GM12891 (cell line): Measurements from ENCODE around the gene DHX35.

Source experiments
- POLR2A ChIP-seq: IDR thresholded peaks from 2 replicates; pipeline ENCODE4 v1.6.1; 2011; ENCODE audit warnings: low read depth, low read length, control low read depth
- POLR2AphosphoS5 ChIP-seq: IDR thresholded peaks from 2 replicates; pipeline ENCODE4 v1.6.1; 2011; ENCODE audit warnings: low read depth, low read length, control low read depth
- POU2F2 ChIP-seq: IDR thresholded peaks from 2 replicates; pipeline ENCODE4 v1.6.1; 2011; ENCODE audit warnings: low read depth, mild to moderate bottlenecking, control low read depth, low read length, moderate library complexity
- TAF1 ChIP-seq: IDR thresholded peaks from 2 replicates; pipeline ENCODE4 v1.6.1; 2011; ENCODE audit warnings: low read depth, low read length, control low read depth

DNA sequence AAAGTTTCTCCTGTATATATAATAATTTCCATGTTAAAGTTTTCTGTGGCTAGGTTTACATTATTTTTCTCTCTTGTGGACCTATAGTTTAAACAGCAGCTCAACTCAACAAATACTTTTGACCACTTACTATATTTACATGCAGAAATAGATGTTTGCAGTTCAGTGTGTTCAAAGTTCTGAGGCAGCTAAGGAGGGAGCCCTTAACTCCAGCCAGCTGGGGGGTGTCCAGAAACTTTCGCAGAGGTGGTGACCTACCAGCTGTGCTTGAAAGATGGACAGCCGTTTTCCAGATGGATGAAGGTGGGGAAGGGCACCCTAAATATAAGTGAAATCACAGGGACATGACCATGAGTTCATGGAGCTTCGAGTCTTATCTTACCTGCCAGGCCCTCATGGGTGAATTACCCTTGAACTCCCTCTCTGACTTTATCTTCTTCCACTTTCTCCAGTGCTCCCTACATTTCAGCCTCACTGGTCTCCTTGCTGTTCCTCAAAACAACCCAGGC is 33.4 kb downstream of the DHX35 start:
- TF ChIP-seq POLR2AphosphoS5 (no peak), POLR2A (no peak), TAF1 (no peak), POU2F2 (no peak)
